ENCODE data around the gene AQR. TPM values are rescaled to one million over a fixed set of nuclear protein-coding genes. Genes with fewer than 3 reads are reported as not detected.

Gene AQR
- total and polyA plus RNA-seq, 4 experiments from 2014 or later = 12.9 to 47.6 (median 29.4) TPM

GRCh38 chr15:34869110-34869509 lies 100.4 kb downstream of the AQR start:
- Mint-ChIP-seq H3K36me3 (peaks cover 82 to 83% of the 10 kb centered on the region in 2 donors), H3K4me1 (peaks cover 0 to 2% (median 0%) of the 10 kb centered on the region in 4 donors), H3K9me3 (peaks cover 0 to 5% (median 0%) of the 10 kb centered on the region in 8 donors), H3K27me3 (no peaks in the 10 kb centered on the region), H3K27ac (no peak overlapping the region), H3K4me3 (no peak overlapping the region)
- no peaks in the 10 kb centered on the region for H3K4me1 ChIP-seq (ENCODE audit: insufficient read depth, low read length)
- CTCF ChIA-PET (ENCODE audit: partially characterized antibody) = interaction anchor here (1.2 kb wide), 1 partner anchor 17 kb away, joined by 3 read pairs; no protein-coding TSS in a partner anchor
- no peak overlapping the region for H3K27ac ChIP-seq (ENCODE audit: low read depth, low read length)
- H3K36me3 ChIP-seq (ENCODE audit: insufficient read depth, low read length) = peaks cover 22% of the 10 kb centered on the region
- no peak overlapping the region for H3K4me3 ChIP-seq (ENCODE audit: low read length in 2 of 2)
- no peaks in the 10 kb centered on the region for H3K27me3 ChIP-seq (ENCODE audit: insufficient read depth, low read length)
- no peak for DNase-seq
- POLR2A ChIA-PET (ENCODE audit: partially characterized antibody) = no interaction called here
- H3K9me3 ChIP-seq (ENCODE audit: control insufficient read depth in 1 of 2, low read length in 2 of 2) = no peaks in the 10 kb centered on the region
- intact Hi-C loops (cut with micrococcal nuclease) = no loop called here

- ChIA-PET POLR2A (ENCODE audit: partially characterized antibody) (no interaction called here), CTCF (ENCODE audit: partially characterized antibody) (no interaction called here)
- H3K27ac Mint-ChIP-seq = peak overlapping the region in 1 of 7 donors; percentile 61
- no peaks in the 10 kb centered on the region for H3K27me3 ChIP-seq (ENCODE audit: insufficient read depth, low read length)
- peaks cover 0 to 3% (median 0%) of the 10 kb centered on the region in 8 donors for H3K9me3 Mint-ChIP-seq
- DNase-seq = no peak
- H3K4me1 ChIP-seq (ENCODE audit: insufficient read depth, low read length) = no peaks in the 10 kb centered on the region
- intact Hi-C loops (cut with micrococcal nuclease) = no loop called here
- no peak overlapping the region for H3K27ac ChIP-seq (ENCODE audit: low read depth, low read length)
- H3K36me3 Mint-ChIP-seq = peaks cover 69 to 77% of the 10 kb centered on the region in 2 donors
- no peak overlapping the region for H3K4me3 ChIP-seq (ENCODE audit: low read length in 2 of 2)
- H3K9me3 ChIP-seq (ENCODE audit: control insufficient read depth in 1 of 2, low read length in 2 of 2) = no peaks in the 10 kb centered on the region
- H3K36me3 ChIP-seq (ENCODE audit: insufficient read depth, low read length) = peaks cover 28% of the 10 kb centered on the region
- no peak overlapping the region for H3K4me3 Mint-ChIP-seq
- H3K27me3 Mint-ChIP-seq = no peaks in the 10 kb centered on the region
- no peaks in the 10 kb centered on the region for H3K4me1 Mint-ChIP-seq
Observed at GRCh38 chr15:34865531-34865930, 104.0 kb downstream of the AQR start.

- ChIA-PET POLR2A (ENCODE audit: partially characterized antibody) (no interaction called here), CTCF (ENCODE audit: partially characterized antibody) (no interaction called here)
- DNase-seq = no peak
- Histone ChIP-seq H3K9me3 (ENCODE audit: control insufficient read depth in 1 of 2, low read length in 2 of 2) (no peaks in the 10 kb centered on the region), H3K36me3 (ENCODE audit: insufficient read depth, low read length) (peaks cover 33% of the 10 kb centered on the region), H3K27ac (ENCODE audit: low read depth, low read length) (no peak overlapping the region), H3K4me3 (ENCODE audit: low read length in 2 of 2) (no peak overlapping the region), H3K4me1 (ENCODE audit: insufficient read depth, low read length) (no peaks in the 10 kb centered on the region), H3K27me3 (ENCODE audit: insufficient read depth, low read length) (no peaks in the 10 kb centered on the region)
- H3K27me3 Mint-ChIP-seq = no peaks in the 10 kb centered on the region
- peaks cover 57 to 73% of the 10 kb centered on the region in 2 donors for H3K36me3 Mint-ChIP-seq
- intact Hi-C loops (cut with micrococcal nuclease) = no loop called here
- H3K27ac Mint-ChIP-seq = no peak overlapping the region
- H3K4me1 Mint-ChIP-seq = peaks cover 0 to 2% (median 0%) of the 10 kb centered on the region in 4 donors
- no peaks in the 10 kb centered on the region for H3K9me3 Mint-ChIP-seq
- H3K4me3 Mint-ChIP-seq = no peak overlapping the region
Observed at GRCh38 chr15:34861214-34861613, 108.3 kb downstream of the AQR start.

GRCh38 chr15:34855893-34856292 lies 113.6 kb downstream of the AQR start:
- Histone ChIP-seq H3K9me3 (ENCODE audit: control insufficient read depth in 1 of 2, low read length in 2 of 2) (no peaks in the 10 kb centered on the region), H3K4me3 (ENCODE audit: low read length in 2 of 2) (no peak overlapping the region), H3K27ac (ENCODE audit: low read depth, low read length) (no peak overlapping the region), H3K4me1 (ENCODE audit: insufficient read depth, low read length) (no peaks in the 10 kb centered on the region), H3K36me3 (ENCODE audit: insufficient read depth, low read length) (peaks cover 23% of the 10 kb centered on the region), H3K27me3 (ENCODE audit: insufficient read depth, low read length) (no peaks in the 10 kb centered on the region)
- CTCF ChIA-PET (ENCODE audit: partially characterized antibody) = no interaction called here
- no peaks in the 10 kb centered on the region for H3K9me3 Mint-ChIP-seq
- intact Hi-C loops (cut with micrococcal nuclease) = no loop called here
- peak overlapping the region in 1 of 7 donors; percentile 56 for H3K27ac Mint-ChIP-seq
- no peak overlapping the region for H3K4me3 Mint-ChIP-seq
- no peaks in the 10 kb centered on the region for H3K27me3 Mint-ChIP-seq
- peaks cover 0 to 4% (median 1%) of the 10 kb centered on the region in 4 donors for H3K4me1 Mint-ChIP-seq
- H3K36me3 Mint-ChIP-seq = peaks cover 45 to 50% of the 10 kb centered on the region in 2 donors
- POLR2A ChIA-PET (ENCODE audit: partially characterized antibody) = no interaction called here
- no peak for DNase-seq

GRCh38 chr15:34855413-34855812 lies 114.1 kb downstream of the AQR start:
- CTCF ChIA-PET (ENCODE audit: partially characterized antibody) = no interaction called here
- peaks cover 45 to 50% of the 10 kb centered on the region in 2 donors for H3K36me3 Mint-ChIP-seq

GRCh38 chr15:34854232-34854631 lies 115.3 kb downstream of the AQR start:
- POLR2A ChIA-PET (ENCODE audit: partially characterized antibody) = no interaction called here
- Histone ChIP-seq H3K36me3 (ENCODE audit: insufficient read depth, low read length) (peaks cover 23% of the 10 kb centered on the region), H3K9me3 (ENCODE audit: control insufficient read depth in 1 of 2, low read length in 2 of 2) (no peaks in the 10 kb centered on the region), H3K4me3 (ENCODE audit: low read length in 2 of 2) (no peak overlapping the region), H3K27ac (ENCODE audit: low read depth, low read length) (no peak overlapping the region), H3K27me3 (ENCODE audit: insufficient read depth, low read length) (no peaks in the 10 kb centered on the region), H3K4me1 (ENCODE audit: insufficient read depth, low read length) (no peaks in the 10 kb centered on the region)
- H3K27ac Mint-ChIP-seq = peak overlapping the region in 2 of 7 donors; percentile 3 to 79
- peaks cover 35 to 42% of the 10 kb centered on the region in 2 donors for H3K36me3 Mint-ChIP-seq
- intact Hi-C loops (cut with micrococcal nuclease) = no loop called here
- H3K27me3 Mint-ChIP-seq = no peaks in the 10 kb centered on the region
- no peak for DNase-seq
- H3K4me3 Mint-ChIP-seq = no peak overlapping the region
- H3K4me1 Mint-ChIP-seq = peaks cover 0 to 4% (median 0%) of the 10 kb centered on the region in 4 donors
- CTCF ChIA-PET (ENCODE audit: partially characterized antibody) = no interaction called here
- no peaks in the 10 kb centered on the region for H3K9me3 Mint-ChIP-seq

More at GRCh38 chr15:34855413-34855812, 114.1 kb downstream of the AQR start:
- no peaks in the 10 kb centered on the region for H3K9me3 ChIP-seq (ENCODE audit: control insufficient read depth in 1 of 2, low read length in 2 of 2)
- H3K27ac ChIP-seq (ENCODE audit: low read depth, low read length) = no peak overlapping the region
- Mint-ChIP-seq H3K9me3 (no peaks in the 10 kb centered on the region), H3K4me1 (peaks cover 0 to 4% (median 1%) of the 10 kb centered on the region in 4 donors), H3K4me3 (no peak overlapping the region), H3K27me3 (no peaks in the 10 kb centered on the region), H3K27ac (no peak overlapping the region)
- no peaks in the 10 kb centered on the region for H3K4me1 ChIP-seq (ENCODE audit: insufficient read depth, low read length)
- intact Hi-C loops (cut with micrococcal nuclease) = no loop called here
- no peak for DNase-seq
- peaks cover 23% of the 10 kb centered on the region for H3K36me3 ChIP-seq (ENCODE audit: insufficient read depth, low read length)
- no peaks in the 10 kb centered on the region for H3K27me3 ChIP-seq (ENCODE audit: insufficient read depth, low read length)
- POLR2A ChIA-PET (ENCODE audit: partially characterized antibody) = no interaction called here
- H3K4me3 ChIP-seq (ENCODE audit: low read length in 2 of 2) = no peak overlapping the region

GRCh38 chr15:34853001-34853758 lies 116.4 kb downstream of the AQR start:
- Mint-ChIP-seq H3K9me3 (no peaks in the 10 kb centered on the region), H3K36me3 (peaks cover 25 to 34% of the 10 kb centered on the region in 2 donors), H3K4me1 (peaks cover 0 to 4% (median 0%) of the 10 kb centered on the region in 4 donors), H3K4me3 (no peak overlapping the region), H3K27ac (peak overlapping the region in 2 of 7 donors; percentile 23 to 30), H3K27me3 (no peaks in the 10 kb centered on the region)
- POLR2A ChIA-PET (ENCODE audit: partially characterized antibody) = no interaction called here
- Histone ChIP-seq H3K27me3 (ENCODE audit: insufficient read depth, low read length) (no peaks in the 10 kb centered on the region), H3K27ac (ENCODE audit: low read depth, low read length) (no peak overlapping the region), H3K9me3 (ENCODE audit: control insufficient read depth in 1 of 2, low read length in 2 of 2) (no peaks in the 10 kb centered on the region), H3K4me3 (ENCODE audit: low read length in 2 of 2) (no peak overlapping the region), H3K4me1 (ENCODE audit: insufficient read depth, low read length) (no peaks in the 10 kb centered on the region), H3K36me3 (ENCODE audit: insufficient read depth, low read length) (peaks cover 23% of the 10 kb centered on the region)
- no peak for DNase-seq
- CTCF ChIA-PET (ENCODE audit: partially characterized antibody) = interaction anchor here (0.7 kb wide), 1 partner anchor 777 kb away, joined by 3 read pairs; no protein-coding TSS in a partner anchor
- intact Hi-C loops (cut with micrococcal nuclease) = no loop called here

All from CD4-positive, alpha-beta memory T cell (primary cell).